GM21723 (cell line): ENCODE results near the gene PDIA5.
A peak's percentile ranks its signal among the peaks of the same experiment; 100 is the strongest.

ENCODE experiments used
- ATAC-seq: cut with Tn5 transposase; IDR thresholded peaks from one replicate; pipeline ENCODE4 v1.9.1; 2021; ENCODE audit warnings: mild to moderate bottlenecking, moderate library complexity; ENCODE audit not compliant: unreplicated experiment

Gene PDIA5

GRCh38 chr3:123070510-123070909 is 3.7 kb downstream of the PDIA5 start:
- no peak for ATAC-seq

DNA sequence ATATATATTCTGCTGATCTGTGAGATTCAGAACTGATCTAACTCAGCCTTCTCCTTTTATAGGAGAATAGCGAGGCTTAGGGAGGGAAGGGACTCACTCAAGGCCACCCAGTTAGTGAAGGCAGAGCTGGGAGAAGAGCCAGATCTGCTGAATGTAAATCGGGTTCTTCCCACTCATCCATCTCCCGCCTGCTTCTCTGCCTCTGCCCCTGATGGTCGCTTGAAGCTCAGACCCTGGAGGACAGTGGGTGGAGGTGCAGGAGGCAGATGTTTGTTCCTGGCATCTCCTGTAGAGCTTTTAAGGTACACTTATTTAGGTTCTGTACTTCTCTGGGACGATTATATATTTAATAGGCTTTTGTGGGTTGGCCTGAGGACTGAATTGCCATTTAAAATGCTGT is 4.3 kb downstream of the PDIA5 start:
- no peak for ATAC-seq

GRCh38 chr3:123071581-123071980 is 4.8 kb downstream of the PDIA5 start:
- no peak for ATAC-seq

DNA sequence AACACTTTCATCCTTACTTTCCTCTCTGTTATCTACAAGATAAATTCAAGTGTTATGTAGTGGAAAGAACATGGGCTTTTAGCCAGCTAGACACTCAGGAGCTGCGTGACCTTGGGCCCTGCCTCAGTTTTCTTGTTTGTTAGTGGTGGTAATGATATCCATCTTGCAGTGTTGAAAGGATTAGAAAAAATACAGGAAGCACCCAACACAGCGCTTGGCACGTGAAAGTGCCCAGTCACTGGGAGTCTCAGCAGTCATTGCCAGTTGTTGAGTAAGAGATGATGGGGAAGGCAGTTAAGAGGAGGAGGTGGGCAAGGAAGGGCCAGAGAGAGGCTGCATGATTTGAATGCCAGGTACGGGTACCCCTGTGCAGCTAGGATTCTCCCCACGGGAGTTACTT is 5.3 kb downstream of the PDIA5 start:
- ATAC-seq, result no peak

DNA sequence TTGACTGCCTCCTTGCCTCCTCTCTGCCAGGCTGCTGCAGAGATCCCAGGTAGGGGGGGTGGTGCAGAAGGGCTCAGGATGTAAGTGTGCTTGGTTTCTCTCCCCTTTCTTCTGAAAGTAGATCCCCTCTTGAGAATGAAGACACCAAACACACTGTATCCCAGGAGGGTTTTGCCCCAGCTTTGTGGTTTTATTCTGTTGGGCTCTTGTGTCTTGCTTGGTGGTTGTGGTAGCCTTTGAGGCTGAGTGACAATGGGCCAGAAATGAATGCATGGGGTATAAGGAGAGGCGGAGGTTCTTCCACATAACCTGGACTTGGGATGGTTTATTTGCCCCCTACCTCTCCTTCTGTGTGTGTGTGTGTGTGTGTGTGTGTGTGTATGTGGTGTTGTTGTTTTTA is 5.7 kb downstream of the PDIA5 start:
- ATAC-seq, result no peak

- no peak for ATAC-seq
These were observed 8.5 kb downstream of the PDIA5 start for GRCh38 chr3:123075359-123075758.

- ATAC-seq, result no peak
These were observed 9.3 kb downstream of the PDIA5 start for GRCh38 chr3:123076112-123076495.

DNA sequence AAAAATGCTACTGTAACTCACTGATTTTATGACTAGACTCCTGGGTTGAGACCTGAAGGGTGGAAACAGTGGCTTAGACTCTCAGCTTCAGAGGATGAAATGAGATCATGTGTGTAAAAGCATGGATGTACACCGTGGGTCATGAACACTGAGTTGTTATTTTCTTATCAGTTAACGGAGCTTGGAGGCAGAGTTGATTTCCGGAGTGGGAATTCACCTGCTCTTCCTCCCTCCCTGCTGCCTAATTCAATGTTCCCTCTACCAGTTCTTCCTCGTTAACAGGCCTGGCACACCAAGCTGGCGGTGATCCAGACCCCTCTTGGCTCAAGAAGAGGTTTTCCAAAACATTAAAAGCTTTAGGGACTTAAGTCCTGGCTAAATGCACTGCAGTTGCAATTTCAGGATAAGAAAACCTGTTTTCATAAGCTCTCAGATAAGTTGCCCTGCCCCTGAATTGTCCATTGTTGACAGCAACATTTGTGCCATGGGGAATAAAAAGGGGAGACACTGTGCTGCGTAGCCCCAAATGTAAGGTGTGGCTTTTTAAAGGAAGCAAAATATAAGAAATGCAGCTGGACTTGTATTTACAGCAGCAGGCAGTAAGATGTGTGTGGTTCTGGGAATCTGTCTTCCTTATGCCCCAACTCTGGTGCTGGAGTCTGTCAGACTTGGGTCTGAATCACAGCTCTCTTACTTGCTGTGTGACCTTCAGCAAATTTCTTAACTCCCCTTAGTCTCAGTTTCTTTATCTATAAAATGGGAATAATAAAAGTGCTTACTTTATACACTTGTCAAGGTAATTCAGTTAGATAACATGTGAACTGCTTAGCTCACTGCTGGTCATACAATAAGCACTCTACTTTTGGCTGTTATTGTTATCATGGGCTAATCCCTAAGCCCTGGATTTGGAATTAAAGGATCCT is 9.9 kb downstream of the PDIA5 start:
- ATAC-seq, result no peak

DNA sequence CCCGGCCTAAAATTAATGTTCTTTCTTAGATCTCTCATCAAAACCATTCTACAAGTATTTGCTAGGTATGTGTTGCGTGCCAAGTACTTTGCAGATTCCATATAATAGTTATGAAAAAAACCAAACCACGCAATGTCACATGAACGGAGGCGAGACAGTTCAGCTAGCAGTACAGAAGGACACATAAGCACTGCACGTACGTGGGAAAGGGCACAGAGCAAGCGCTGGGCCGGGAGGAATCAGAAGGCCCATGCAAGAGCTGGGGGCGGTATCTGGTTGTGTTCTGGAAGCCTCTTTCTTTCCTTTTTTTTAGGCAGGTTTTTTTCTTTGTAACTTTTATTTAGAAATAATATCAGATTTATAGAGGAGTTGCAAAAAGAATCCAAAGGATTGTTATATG is 11.3 kb downstream of the PDIA5 start:
- ATAC-seq, result no peak

DNA sequence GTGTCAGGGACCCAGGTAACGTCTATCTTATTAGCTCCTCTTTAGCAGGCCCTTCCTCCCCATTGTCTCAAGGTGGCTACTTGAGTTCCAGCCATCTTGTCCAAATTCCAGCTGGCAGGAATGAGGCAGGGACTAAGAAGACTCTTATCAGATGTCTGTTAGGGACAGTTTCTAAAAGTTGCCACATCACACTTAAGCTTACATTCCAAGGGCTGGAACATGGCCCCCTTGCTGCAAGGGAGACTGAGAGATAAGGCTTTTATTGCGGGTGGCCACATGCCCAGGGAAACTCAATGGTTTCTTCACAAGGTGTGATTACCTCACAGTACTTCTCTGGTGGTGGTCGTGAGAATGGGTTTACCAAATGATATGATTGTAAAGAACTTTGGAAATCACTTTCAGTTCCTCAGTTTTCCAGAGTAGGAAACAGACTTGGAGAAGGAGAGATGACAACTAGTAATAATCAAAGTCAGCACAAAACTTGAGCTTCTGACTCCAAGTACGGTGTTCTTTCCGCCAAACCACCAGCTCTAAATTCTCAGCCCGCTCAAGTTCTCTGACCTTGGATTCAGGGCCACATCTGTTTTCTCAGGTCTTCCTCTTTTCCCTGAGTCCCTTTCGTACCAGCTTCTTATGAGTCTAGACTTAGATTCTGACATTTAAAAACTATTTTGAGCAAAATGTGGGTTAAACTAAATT is 14.2 kb downstream of the PDIA5 start:
- ATAC-seq, result no peak

DNA sequence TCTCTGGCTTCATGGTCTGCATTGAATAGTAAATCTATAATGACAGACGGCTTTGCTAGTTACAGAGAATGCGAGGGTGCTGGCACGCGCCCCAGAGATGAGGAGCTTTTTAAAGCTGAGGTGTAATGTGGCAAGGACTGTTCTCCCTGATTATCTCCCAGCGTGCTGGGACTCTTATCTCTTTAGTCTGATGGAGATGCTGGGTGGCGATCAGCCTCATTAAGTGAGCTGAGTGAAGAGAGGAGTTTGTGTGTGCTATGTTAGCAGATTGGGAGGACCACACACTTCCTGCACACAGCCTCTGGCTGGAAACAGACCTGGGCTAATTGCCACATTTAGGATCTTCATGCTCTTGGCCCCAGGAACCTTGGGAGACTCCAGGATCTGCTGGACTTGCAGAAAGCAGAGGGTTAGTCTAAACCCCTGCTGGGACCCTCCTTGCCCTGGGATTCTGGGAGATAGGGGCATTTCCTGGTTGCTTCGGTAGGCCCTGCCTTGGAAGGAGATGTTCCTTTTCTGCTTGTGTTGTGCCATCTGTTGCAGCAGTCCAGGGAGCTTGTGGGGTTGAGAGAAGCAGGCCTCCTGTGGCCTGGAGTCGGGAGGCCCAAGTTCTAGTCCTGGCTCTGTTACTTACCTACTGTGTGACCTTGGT is 15.0 kb downstream of the PDIA5 start:
- peak; percentile 9 for ATAC-seq

DNA sequence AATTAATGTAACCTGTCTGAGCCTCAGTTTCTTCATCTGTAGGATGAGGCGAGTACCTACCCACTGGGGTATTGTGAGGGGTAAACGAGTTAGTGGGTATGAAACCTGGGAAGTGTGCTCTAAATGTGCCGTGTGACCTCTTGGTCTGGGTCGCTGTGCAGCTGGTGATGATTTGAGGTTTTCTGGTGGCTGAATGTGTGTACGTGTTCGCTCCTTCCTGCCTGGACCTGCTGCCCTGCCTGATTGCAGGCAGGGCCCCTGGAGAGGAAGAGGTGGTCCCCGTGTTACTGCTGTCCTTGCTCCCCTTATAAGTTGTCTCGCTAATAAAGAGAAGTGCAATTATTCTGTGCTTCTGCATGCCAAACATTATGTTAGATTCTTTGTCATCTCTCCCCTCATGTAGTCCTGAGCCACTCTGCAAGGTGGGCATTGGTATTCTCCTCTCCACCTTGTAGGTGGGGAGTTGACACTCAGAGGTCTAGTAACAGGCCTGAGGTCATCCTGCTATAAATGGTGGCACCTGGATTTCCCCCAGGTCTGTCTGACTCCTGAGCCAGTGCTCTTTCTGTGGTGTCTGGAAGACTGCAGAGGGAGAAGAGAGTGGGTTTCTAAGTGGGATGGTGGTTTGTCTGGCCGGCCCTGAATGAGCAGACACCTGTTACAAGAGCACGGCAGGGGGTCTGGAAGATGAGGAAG is 15.7 kb downstream of the PDIA5 start:
- peak; percentile 75 for ATAC-seq

DNA sequence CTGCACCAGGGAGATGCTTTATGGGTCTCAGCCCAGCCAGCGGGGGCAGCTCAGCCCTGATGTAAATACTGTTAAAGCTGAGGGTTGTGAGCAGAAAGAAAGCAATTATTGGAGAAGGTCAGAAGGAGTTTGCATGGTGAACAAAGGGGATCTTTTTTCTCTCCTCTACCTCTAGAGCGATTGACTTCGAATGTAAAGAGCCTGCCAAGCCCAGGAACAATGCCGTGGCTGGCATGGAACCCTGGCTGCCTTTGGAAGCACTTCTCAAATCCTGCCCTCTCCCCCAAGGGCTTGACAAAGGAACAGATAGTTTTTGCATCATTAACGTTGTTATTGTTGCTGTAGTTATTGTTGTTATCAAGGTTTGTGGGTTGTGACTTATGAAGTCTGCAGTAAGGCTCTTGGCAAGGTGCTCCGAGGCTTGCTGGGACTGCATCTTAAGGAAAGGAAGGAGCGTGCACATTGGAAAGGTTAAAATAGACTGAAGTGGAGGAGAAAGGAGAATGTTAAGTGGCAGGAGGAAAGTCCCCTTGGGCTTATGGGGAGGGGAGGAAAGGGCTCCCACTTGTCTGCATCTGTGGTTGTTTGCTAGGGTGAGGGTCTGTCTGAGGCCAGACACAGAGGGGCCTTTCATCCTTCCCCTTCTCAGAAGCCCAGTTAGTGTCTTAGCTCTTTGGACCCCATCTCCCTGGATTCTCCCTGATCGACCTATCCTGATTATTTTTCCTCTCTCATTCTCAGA is 16.7 kb downstream of the PDIA5 start:
- ATAC-seq, result no peak

- ATAC-seq, result no peak
These were observed 17.4 kb downstream of the PDIA5 start for GRCh38 chr3:123084192-123084591.

DNA sequence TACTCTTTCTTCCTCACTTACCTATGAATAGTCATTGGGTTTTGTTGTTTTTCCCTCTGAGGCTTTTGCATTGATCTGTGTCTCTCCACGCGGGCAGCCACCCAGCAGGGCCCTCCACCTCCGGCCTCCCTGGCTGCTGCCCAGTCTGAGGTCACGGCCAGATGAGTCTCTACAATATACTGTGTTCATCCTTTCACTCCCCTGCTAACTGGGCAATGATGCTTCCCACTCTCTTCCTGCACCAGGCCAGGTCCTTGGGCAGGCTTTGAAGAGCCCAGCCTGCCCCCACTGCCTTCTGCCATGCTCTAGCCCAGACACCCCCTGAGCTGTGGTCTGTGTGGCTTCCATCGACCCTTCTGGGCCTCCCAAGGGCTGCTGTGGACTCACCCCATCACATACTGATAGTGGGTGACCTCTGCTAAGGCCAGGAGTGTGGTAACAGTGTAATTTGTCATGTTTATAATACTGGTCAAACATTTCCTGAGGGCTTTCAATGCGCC is 18.0 kb downstream of the PDIA5 start:
- no peak for ATAC-seq

DNA sequence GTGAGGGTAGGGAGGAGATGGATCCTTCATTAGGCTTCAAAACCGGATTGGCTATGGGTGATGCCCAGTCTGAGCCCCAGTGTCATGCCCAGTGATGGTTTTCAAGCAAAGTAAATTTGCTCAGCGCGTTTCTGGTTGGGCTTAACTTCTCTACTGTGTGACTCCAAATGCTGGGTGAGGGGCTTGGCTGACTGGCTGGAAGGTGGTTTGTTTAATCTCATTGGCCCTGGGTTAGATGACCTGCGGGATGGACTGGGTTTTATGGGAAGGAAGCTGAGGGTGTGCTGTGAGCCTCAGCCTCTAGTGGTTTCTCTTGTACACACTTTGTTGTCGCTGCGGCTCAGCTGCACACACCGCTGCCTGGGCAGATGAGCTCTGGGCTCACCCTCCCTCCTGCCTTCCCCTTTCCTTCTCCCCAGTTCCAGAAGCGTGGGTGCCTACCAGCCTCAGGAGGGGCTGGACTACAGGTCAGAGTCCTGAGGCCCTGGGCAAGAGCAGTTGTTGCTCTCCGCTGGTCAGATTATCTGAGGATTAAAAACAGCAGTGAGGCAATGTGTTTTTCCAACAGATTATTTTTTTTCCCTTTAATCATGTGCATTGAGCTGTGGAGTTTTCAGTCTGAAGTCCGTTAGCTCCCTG is 18.6 kb downstream of the PDIA5 start:
- ATAC-seq, result no peak

- ATAC-seq, result no peak
These were observed 19.3 kb downstream of the PDIA5 start for GRCh38 chr3:123085932-123086627.

DNA sequence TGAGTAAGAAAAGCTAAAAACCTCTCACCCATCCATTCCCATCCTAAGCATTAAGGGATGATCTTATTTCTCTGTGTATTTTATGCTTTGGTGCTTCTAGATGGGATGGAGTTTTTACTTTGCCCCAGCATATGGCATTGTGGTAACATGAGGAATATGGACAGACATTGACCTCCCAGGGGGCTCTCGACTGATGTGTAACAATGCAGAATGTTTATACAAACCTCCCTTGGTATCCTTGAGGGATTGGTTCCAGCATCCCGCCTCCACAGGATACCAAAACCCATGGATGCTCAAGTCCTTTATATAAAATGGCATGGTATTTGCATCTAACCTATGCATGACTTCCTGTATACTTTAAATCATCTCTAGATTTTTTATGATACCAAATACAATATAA is 21.6 kb downstream of the PDIA5 start:
- ATAC-seq, result no peak

DNA sequence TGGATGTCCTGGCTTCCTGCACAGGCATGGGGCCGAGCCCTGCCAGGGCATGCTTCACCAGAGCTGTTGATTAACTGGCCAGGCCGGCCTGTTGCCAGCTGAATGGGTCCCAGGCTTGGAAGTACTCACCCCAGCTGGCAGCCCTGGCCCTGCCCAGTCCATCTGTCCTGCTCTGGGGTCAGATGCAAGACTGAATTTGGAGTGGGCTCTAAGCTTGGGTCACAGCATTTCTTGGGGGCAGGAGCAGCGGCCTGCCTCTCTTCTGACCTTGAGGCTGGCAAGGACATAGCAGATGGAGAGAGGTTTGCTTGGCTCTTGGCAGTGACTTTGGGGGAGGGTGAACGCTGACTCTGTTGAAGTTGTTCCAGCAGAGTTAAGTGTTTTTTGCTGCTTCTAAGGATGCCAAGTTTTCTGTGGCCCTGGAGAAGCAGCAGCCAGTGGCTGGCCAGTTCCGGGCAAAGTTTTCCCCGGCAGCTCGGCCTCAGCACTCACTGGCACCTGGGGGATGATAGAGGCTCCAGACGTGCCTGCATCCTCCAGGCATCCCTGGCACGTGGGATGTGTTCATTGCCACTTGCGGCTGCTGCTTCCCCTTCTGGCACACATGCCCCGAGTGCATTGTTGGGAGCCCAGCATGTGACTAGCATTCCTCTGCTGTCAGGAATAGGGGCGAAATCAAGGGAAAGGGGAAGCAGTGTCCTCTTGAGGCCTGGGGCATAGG is 22.9 kb downstream of the PDIA5 start:
- no peak for ATAC-seq
